ENCODE results near the gene MED8. TPM values are rescaled to one million over a fixed set of nuclear protein-coding genes. Genes with fewer than 3 reads are reported as not detected.

The MED8 gene
- total RNA-seq, 1 experiment from 2014 or later, result 61.6 TPM

GRCh38 chr1:43395523-43395922 is 5.9 kb upstream of the MED8 start:
- DNase-seq (ENCODE audit: unreplicated experiment), result no peak
- BruUV-seq (replicated peaks), result no TSS peak
- Mint-ChIP-seq H3K36me3 (ENCODE audit: insufficient read depth, unreplicated experiment) (peaks cover 34% of the 10 kb centered on the region), H3K4me1 (ENCODE audit: insufficient read depth, unreplicated experiment) (peaks cover 10% of the 10 kb centered on the region), H3K27ac (ENCODE audit: low read depth, unreplicated experiment) (no peak overlapping the region), H3K27me3 (ENCODE audit: insufficient read depth, unreplicated experiment) (no peaks in the 10 kb centered on the region), H3K4me3 (ENCODE audit: unreplicated experiment) (no peak overlapping the region), H3K9me3 (ENCODE audit: unreplicated experiment) (no peaks in the 10 kb centered on the region)
- CTCF ChIA-PET, result no interaction called here
- no peak for TF ChIP-seq CTCF (IDR thresholded peaks at IDR 0.05; ENCODE audit: unreplicated experiment)
- intact Hi-C loops (cut with micrococcal nuclease), result no loop called here
- POLR2A ChIA-PET, result interaction anchor here (0.9 kb wide), 1 partner anchor 255 kb away, joined by 3 read pairs; the partner anchor contains the start of gene KDM4A

GRCh38 chr1:43392702-43393101 is 3.1 kb upstream of the MED8 start:
- Mint-ChIP-seq H3K9me3 (ENCODE audit: unreplicated experiment) (no peaks in the 10 kb centered on the region), H3K27ac (ENCODE audit: low read depth, unreplicated experiment) (peak overlapping the region; percentile 82), H3K4me3 (ENCODE audit: unreplicated experiment) (no peak overlapping the region), H3K36me3 (ENCODE audit: insufficient read depth, unreplicated experiment) (peaks cover 41% of the 10 kb centered on the region), H3K4me1 (ENCODE audit: insufficient read depth, unreplicated experiment) (peaks cover 29% of the 10 kb centered on the region), H3K27me3 (ENCODE audit: insufficient read depth, unreplicated experiment) (no peaks in the 10 kb centered on the region)
- TF ChIP-seq CTCF (IDR thresholded peaks at IDR 0.05; ENCODE audit: unreplicated experiment), result no peak
- BruUV-seq (replicated peaks), result no TSS peak
- POLR2A ChIA-PET, result interaction anchor here (1.0 kb wide), 1 partner anchor 15 kb away, joined by 3 read pairs; no protein-coding TSS in a partner anchor
- intact Hi-C loops (cut with micrococcal nuclease), result no loop called here
- DNase-seq (ENCODE audit: unreplicated experiment), result no peak
- CTCF ChIA-PET, result interaction anchor here (0.6 kb wide), 1 partner anchor 1323 kb away, joined by 3 read pairs; no protein-coding TSS in a partner anchor

- no peaks in the 10 kb centered on the region for H3K9me3 Mint-ChIP-seq (ENCODE audit: unreplicated experiment)
- TF ChIP-seq CTCF (IDR thresholded peaks at IDR 0.05; ENCODE audit: unreplicated experiment), result no peak
- BruUV-seq (replicated peaks), result no TSS peak
- peaks cover 31% of the 10 kb centered on the region for H3K4me1 Mint-ChIP-seq (ENCODE audit: insufficient read depth, unreplicated experiment)
- peak overlapping the region; percentile 91 for H3K4me3 Mint-ChIP-seq (ENCODE audit: unreplicated experiment)
- intact Hi-C loops (cut with micrococcal nuclease), result loop anchor here (1.0 to 10.0 kb wide), 2 partner anchors 20 to 154 kb away; partner anchors contain the start of gene ELOVL1
- no peaks in the 10 kb centered on the region for H3K27me3 Mint-ChIP-seq (ENCODE audit: insufficient read depth, unreplicated experiment)
- DNase-seq (ENCODE audit: unreplicated experiment), result no peak
- H3K36me3 Mint-ChIP-seq (ENCODE audit: insufficient read depth, unreplicated experiment), result peaks cover 58% of the 10 kb centered on the region
- H3K27ac Mint-ChIP-seq (ENCODE audit: low read depth, unreplicated experiment), result peak overlapping the region; percentile 95
- ChIA-PET CTCF (interaction anchor here (0.7 to 1.2 kb wide), 3 partner anchors 20 to 156 kb away, joined by 3 read pairs; partner anchors contain the start of gene ELOVL1), POLR2A (interaction anchor here (1.4 to 4.5 kb wide), 5 partner anchors 13 to 262 kb away, joined by 5 to 69 read pairs (median 34); partner anchors contain the start of genes CDC20, ELOVL1 and KDM4A)
Observed at GRCh38 chr1:43388613-43389012, 987 bp downstream of the MED8 start.

GRCh38 chr1:43387976-43388599 is 1.5 kb downstream of the MED8 start:
- BruUV-seq (replicated peaks), result no TSS peak
- H3K4me1 Mint-ChIP-seq (ENCODE audit: insufficient read depth, unreplicated experiment), result peaks cover 26% of the 10 kb centered on the region
- H3K27me3 Mint-ChIP-seq (ENCODE audit: insufficient read depth, unreplicated experiment), result no peaks in the 10 kb centered on the region
- no peaks in the 10 kb centered on the region for H3K9me3 Mint-ChIP-seq (ENCODE audit: unreplicated experiment)
- no peak for TF ChIP-seq CTCF (IDR thresholded peaks at IDR 0.05; ENCODE audit: unreplicated experiment)
- CTCF ChIA-PET, result interaction anchor here (0.7 to 1.2 kb wide), 2 partner anchors 20 to 155 kb away, joined by 3 read pairs; no protein-coding TSS in a partner anchor
- no peak for DNase-seq (ENCODE audit: unreplicated experiment)
- peaks cover 59% of the 10 kb centered on the region for H3K36me3 Mint-ChIP-seq (ENCODE audit: insufficient read depth, unreplicated experiment)
- intact Hi-C loops (cut with micrococcal nuclease), result loop anchor here (10.0 kb wide), 1 partner anchor 153 kb away; no protein-coding TSS in a partner anchor
- POLR2A ChIA-PET, result interaction anchor here (1.4 to 4.5 kb wide), 5 partner anchors 13 to 262 kb away, joined by 5 to 69 read pairs (median 34); partner anchors contain the start of genes CDC20, ELOVL1 and KDM4A
- peak overlapping the region; percentile 95 for H3K27ac Mint-ChIP-seq (ENCODE audit: low read depth, unreplicated experiment)
- H3K4me3 Mint-ChIP-seq (ENCODE audit: unreplicated experiment), result peak overlapping the region; percentile 91
